Esophagus squamous epithelium (tissue), 4 donors: ENCODE data around the gene RNF144A.

ENCODE experiments used
- CTCF ChIP-seq, 6 experiments: fragments of 450-650 bp in 4 of 6; fragments of 200-600 bp in 2 of 6; sonication (generic) in 2 of 6; IDR thresholded peaks; one replicate each; pipeline ENCODE4 v1.5.1; 2016 to 2019; ENCODE audit warnings: antibody characterized with exemption in 6 of 6, mild to moderate bottlenecking in 4 of 6, moderate library complexity in 4 of 6
- POLR2A ChIP-seq, 4 donors: fragments of 450-650 bp; IDR thresholded peaks; one replicate each; pipeline ENCODE4 v1.6.1; 2017; ENCODE audit warnings: antibody characterized with exemption in 4 of 4, mild to moderate bottlenecking in 4 of 4, moderate library complexity in 3 of 4

- TF ChIP-seq CTCF (IDR thresholded peaks at IDR 0.05) (no peak), POLR2A (IDR thresholded peaks at IDR 0.05) (no peak)
Observed at GRCh38 chr2:6883448-6884122, 33.6 kb upstream of the RNF144A start.
